HG03095 (cell line): ENCODE measurements around the gene DOCK1.

Source experiments
- ATAC-seq: cut with Tn5 transposase; IDR thresholded peaks from one replicate; pipeline ENCODE4 v1.9.1; 2021; ENCODE audit warnings: moderate library complexity; ENCODE audit not compliant: unreplicated experiment

Gene DOCK1

GRCh38 chr10:127071126-127071525 is 165.9 kb downstream of the DOCK1 start:
- ATAC-seq, result no peak

DNA sequence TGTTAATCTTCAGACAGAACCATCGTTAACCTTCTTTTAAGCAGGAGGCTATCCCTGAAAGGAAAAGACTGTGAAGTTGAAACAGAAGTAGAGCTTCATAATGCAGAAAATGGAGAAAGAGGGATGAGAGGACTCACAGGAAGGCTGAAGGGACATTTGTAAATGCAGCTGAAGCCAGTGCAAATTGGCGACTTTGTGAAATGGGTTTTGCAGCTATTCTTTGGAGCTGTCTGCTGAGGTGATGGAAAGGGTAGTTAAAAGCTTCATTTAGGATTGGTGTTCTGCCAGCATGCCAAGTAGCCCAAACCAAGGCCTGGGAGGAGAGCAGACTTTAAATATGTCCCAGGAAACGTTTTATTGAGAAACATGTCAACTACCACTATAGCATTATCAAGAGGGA is 168.4 kb downstream of the DOCK1 start:
- no peak for ATAC-seq

- no peak for ATAC-seq
These were observed 174.2 kb downstream of the DOCK1 start for GRCh38 chr10:127079392-127079791.

- no peak for ATAC-seq
These were observed 175.1 kb downstream of the DOCK1 start for GRCh38 chr10:127080317-127080716.

DNA sequence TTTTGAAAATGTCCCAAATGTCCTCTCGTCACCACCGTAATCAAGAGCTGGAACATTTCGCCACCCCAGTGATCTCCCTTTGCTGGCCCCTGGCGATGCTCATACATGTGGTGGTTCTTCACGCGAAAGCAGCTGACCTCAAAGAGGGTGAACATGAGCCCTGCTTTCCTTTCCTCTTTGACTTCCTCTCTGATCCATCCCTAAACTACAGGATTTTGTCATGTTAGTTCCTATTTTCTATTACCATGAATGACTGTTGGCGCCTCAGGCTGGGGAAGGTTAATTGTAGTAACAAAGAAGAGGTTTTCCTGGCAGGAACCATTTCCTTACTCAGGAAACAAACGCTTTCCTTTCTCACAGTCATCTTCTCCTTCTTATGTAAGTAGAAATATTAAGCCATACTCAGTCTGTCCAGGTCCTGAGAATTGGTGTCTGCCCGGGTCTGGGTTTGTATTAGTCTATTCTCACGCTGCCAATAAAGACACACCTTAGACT is 176.7 kb downstream of the DOCK1 start:
- no peak for ATAC-seq

DNA sequence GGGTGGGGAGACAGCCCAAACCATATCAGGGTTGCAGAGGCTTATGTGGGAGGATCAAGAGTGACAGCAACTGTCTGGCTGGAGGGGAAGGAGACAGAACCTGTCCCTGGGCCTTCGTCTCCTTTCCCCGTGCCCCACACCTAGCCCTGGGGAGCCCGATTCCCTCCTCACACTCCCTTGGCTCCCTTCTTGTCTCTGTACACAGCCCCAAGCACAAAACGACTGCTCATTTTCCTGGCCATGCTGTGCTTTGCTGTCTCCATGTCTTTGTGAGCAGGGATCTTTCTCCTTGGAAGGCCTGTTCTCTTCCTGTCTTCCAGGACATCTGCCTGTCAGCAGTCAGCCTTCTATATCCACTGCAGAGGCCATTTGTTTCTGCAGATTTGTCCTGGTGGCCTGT is 177.4 kb downstream of the DOCK1 start:
- no peak for ATAC-seq

DNA sequence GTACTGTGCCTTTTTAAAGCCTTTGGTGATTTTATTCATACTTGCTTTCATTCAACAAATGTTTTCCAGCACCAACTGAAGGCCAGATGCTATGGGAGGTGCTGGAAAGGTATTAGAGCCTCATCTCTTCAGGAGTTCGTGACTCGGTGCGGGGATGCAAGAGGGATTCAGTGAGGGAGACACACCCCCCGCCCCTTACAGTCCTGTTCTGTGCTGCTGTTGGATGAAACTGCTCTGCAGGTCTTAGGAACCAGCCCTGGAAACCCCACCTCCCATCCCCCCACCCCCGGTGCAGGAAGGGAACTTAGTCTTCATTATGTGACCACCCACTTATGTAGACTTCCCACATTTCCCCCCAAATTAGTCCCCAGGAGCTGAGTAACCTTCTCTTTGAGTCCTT is 180.7 kb downstream of the DOCK1 start:
- ATAC-seq, result no peak

- no peak for ATAC-seq
These were observed 183.7 kb downstream of the DOCK1 start for GRCh38 chr10:127088908-127089307.

- ATAC-seq, result no peak
These were observed 184.2 kb downstream of the DOCK1 start for GRCh38 chr10:127089446-127089845.

DNA sequence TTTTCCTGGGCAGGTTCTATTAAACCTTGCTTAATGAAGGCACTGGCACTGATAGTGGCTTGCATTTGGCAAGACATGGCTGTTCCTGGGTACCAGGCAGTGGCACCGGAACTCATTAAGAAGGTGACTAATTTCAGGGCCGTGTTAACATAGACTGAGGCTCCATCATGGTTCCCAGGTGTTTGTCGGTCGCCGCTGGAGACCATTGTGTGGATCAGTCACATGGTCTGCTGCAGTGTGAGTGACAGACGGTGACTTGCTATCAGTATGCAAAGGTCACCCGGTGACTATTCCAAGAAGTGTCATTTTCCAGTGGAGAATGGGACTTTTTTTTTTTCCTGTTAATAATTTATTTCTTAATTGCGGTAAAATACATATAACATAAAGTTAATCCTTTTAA is 184.9 kb downstream of the DOCK1 start:
- ATAC-seq, result no peak

GRCh38 chr10:127091354-127091753 is 186.1 kb downstream of the DOCK1 start:
- ATAC-seq, result no peak

- ATAC-seq, result no peak
These were observed 187.7 kb downstream of the DOCK1 start for GRCh38 chr10:127092916-127093315.

DNA sequence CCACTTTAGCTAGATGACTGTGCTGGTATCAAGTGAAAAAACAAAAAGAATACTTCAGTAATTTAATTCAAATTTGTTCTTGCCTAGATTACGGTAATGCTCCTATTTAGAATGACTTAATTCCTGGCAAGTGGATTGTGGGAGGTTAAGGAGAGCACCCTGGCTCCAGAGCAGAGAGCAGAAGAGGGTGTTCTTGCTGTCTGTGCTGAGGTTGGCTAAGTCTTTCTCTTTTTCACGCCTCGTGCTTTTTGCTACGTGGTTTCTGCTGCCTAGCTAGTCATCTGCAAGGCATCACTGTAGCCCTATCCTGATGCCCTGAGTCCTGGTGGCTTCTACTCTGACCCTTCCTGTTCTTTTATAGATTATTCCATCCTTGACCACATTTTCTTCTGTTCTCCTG is 189.8 kb downstream of the DOCK1 start:
- ATAC-seq, result no peak

GRCh38 chr10:127100983-127101615 is 195.9 kb downstream of the DOCK1 start:
- ATAC-seq, result no peak

DNA sequence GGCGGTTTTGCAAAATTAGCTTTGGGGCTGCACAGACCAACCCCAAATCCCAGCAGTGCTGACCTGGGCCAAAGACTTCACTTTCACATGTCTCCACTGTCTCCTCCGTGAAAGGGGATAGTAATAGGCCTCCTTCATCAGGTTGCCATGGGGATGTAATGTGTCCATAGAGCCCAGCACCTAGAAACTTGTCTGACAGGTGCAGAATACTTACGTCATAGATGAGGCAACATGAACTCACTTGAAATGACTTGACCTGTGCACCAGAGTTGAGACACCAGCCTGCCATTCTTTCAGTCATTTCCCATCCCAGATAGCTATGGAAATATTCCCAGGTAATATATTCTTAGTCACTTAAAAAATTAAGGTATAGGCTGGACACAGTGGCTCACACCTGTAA is 196.9 kb downstream of the DOCK1 start:
- no peak for ATAC-seq

DNA sequence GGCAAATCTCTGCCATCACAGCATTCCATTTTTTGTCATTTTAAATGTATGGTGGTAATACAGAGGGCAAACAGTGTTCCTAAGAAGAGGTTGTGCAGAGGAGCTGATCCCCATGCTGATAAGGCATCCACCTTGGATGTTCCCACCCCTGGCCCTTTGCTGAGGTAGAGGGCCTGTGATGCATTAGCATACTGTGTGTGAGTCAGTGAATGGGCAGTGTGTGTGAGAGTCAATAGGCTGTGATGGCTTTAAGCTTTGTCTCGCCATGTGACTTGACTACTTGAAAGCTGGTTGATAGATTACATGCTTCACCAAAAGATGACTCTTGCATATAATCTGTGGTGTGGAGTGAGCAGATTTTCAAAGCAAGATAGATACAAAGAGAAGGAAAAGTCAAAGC is 209.9 kb downstream of the DOCK1 start:
- ATAC-seq, result no peak

DNA sequence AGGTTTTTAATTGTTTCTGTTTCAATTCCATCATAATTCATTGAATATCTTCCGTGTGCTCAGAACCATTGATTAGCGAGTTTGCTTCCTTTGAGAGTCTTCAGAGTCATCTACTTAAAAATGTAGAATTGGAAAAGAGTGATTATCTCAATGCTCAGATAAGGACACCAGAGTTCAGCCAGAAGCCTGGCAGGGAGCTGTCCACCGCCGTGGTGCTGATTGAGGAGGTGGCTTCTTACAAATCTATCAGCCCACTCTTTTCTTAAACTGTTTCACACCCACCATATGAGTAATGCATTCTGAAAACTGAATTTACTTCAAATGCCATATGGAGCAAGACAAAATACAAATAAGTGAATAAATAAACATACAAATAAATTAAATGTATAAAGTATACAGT is 211.9 kb downstream of the DOCK1 start:
- no peak for ATAC-seq

- ATAC-seq, result no peak
These were observed 212.8 kb downstream of the DOCK1 start for GRCh38 chr10:127118034-127118433.

- no peak for ATAC-seq
These were observed 214.7 kb downstream of the DOCK1 start for GRCh38 chr10:127119936-127120335.

DNA sequence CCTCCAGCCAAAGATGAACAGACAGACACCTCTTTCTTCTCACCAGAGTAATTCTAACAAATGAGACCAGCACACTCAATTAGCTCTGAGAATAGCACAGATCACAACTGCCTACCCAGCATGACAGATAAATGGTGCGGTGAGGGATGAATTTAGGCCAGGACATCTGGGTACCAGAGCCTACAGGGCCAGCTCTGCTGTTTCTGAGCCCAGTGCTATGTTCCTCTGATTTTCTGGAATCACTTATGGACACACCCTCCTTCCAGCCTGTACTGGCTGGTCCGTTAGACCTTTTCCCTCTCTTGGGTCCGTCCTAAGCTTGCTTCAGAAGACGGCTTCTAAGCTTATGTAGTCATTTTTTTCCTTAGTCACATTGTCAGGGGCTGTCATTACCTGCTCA is 217.6 kb downstream of the DOCK1 start:
- ATAC-seq, result no peak

DNA sequence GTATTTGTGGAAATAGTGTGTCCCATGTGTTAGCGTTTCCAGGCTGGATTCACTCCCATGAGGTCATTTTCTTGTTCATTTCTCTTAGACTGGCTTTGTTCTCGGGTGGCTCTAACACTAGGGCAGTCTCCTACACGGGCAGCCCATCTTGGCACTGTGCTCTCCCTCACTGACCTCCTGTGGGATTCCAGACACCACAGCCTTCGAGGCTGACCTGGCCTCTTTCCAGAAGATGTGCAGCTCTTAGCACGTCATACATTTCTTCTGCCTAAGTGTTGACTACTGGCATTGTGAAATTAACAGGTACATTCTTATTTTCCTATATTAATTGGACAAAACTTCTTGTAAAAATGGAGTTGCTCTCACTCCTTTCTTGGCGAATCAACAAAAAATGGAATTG is 218.4 kb downstream of the DOCK1 start:
- ATAC-seq, result no peak

- ATAC-seq, result no peak
These were observed 220.1 kb downstream of the DOCK1 start for GRCh38 chr10:127125331-127125730.

DNA sequence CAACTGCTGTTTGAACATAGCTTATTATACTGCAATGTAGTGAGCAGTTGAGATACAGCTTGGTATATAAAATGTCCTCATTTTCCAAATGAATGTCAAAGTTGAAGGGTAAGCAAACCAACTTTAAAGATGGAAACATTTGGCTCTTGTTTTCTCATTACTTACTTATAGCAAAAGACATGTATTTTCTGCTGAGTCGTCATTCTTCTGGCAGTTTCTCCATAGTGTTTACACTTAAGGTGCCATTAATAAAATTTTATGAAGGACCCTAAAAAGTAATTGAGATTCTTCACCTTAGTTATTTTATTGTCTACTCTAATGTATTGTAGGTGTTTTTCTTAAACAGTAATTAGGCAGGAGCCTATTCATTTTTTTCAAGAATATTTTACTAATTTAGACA is 222.6 kb downstream of the DOCK1 start:
- ATAC-seq, result no peak
